ENCODE data around the gene MMP20.

The MMP20 gene

GRCh38 chr11:102559839-102560238, 65.3 kb downstream of the MMP20 start:
- DNase-seq (ENCODE audit: low read depth in 2 of 2) = no peak

DNA sequence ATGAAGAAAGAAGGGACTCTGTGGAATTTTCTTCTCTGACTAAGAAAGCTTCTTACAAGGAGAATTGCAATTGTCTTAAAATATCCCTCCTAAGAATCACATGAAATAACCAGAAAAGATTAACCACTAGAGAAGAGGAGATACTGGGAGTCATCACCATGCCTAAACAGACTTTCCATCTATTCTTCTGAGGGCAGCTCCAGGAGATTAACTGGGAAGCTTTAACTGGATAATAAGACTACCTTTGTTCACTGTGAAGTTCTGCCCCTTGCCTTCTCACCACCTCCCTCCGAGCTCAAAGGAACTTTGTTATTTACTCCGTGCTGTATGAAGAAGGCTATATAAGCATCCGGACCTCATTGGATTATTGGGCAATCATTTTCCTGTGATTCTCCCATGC, 70.0 kb downstream of the MMP20 start:
- no peak for DNase-seq (ENCODE audit: low read depth in 2 of 2)

GRCh38 chr11:102553835-102554282, 71.3 kb downstream of the MMP20 start:
- no peak for DNase-seq (ENCODE audit: low read depth in 2 of 2)

DNA sequence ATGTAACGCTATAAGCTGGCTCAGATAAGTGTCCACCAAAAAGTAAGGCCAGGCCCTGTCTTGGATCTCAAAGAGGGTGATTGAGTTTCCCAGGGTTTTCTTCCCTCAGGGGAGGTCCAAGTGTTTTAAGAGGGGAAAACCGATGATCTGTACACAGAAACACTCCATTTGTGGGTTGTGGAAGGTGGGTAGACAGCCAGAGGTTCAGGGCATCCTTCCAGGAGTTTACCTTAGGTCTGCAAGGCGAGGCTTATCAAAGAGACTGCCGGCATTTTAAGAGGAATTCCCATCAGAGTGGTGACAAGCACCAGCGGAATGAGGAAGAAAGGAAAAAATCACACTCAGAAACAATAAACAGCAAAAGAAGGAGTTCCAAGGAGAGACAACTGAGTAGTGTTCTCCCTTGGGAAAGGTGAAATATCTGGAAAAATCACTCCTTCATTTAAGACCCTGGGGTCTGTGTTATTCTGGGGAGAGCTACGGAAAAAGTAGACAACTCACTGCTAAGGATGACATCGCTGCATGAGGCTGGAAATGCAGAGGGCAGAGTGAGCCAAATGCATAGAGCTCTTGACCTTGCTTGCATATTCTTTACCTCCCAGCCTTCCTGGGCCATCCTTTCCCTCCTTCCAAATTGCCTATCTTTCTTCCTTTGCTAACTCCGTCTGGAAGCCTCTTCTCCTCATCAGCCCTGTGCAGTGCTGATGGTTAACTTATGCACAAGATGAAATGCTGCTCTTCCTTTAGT, 72.5 kb downstream of the MMP20 start:
- DNase-seq (ENCODE audit: low read depth in 2 of 2) = no peak

DNA sequence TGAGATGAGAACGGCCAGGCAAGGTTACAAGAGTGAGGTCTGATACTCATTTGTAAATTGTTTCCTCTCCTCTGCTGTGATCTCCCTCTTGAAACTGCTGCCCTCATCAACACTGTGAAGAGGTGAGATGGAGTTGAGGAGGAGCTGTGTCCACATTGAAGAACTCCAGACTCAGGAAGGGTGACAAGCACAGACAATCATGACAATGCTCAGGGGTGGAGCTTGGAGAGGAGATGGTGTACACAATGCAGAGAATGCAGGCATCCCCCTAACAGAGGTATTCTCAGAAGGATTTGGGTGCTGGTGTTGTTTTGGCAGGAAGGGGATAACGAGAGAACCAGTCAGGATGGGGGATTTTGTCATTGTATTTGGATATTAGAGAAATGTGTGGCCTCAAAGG, 73.1 kb downstream of the MMP20 start:
- DNase-seq (ENCODE audit: low read depth in 2 of 2) = no peak

DNA sequence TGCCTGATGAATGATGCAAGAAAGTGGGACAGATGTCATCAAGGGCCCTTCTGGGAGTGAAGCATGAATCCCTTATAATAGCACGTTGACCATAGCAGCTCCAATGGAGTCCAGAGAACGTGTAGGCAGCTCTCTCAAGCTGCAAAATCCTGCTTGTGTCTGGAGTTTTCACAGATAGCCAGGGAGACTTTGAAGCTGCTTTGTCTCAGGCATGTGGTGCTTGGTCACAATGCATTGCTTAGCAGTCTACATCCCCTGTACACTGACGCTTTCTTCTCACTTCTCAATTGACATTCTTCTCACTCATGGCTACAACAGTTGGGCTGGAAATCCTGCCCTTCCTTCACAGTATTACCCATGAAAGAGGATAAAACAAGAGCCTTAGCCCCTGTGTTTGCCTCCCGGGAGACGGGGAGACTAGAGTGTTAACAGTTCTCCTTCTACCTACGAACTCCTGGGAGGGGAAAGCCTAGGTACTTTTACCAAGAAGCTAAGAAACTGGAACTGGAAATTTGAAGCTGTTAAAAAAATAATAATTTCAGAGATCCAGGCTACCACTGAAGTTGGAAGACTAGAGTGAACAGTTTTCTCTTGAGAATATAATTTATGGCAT, 73.9 kb downstream of the MMP20 start:
- no peak for DNase-seq (ENCODE audit: low read depth in 2 of 2)

DNA sequence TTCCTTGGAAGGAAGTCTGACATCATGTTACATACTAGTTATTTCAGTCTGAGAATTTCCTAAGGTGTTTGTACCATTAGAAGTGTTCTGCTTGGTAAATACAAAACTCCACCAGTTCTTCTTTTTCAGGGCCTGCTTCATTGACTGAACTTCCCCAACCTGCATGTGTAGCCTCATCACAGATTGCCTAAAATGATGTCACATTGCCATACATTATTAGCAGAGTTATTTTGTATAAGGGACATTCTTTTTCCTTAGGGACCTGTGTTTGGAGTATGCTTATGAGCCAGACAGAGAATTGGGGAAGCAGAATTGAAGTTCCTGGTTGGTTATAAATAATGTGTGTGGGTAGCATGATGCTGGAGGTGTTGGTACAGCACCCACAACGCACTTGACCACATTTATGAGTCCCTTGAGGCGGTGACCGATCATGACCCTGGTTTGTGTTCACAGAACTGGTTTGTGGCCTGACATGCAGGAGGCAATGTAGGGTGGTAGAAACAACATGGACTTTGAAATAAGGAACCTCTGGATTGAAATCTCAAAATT, 78.1 kb downstream of the MMP20 start:
- DNase-seq (ENCODE audit: low read depth in 2 of 2) = no peak

GRCh38 chr11:102546427-102546826, 78.7 kb downstream of the MMP20 start:
- DNase-seq (ENCODE audit: low read depth in 2 of 2) = no peak

GRCh38 chr11:102545701-102546100, 79.4 kb downstream of the MMP20 start:
- DNase-seq (ENCODE audit: low read depth in 2 of 2) = no peak

- no peak for DNase-seq (ENCODE audit: low read depth in 2 of 2)
Observed at GRCh38 chr11:102544594-102544993, 80.5 kb downstream of the MMP20 start.

DNA sequence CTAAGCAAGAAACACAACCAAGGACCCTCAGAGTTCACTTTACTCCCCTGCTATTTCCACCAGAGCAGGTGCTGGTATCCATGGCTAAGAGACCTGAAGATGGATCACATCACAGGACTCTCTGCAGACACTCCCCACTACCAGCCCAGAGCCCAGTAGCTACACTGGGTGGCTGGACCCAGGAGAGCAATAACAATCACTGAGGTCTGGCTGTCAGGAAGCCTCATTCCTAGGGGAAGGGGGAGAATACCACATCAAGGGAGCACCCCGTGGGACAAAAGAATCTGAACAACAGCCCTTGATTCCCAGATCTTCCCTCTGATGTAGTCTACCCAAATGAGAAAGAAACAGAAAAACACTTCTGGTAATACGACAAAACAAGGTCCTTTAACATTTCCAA, 85.6 kb downstream of the MMP20 start:
- DNase-seq (ENCODE audit: low read depth in 2 of 2) = no peak

DNA sequence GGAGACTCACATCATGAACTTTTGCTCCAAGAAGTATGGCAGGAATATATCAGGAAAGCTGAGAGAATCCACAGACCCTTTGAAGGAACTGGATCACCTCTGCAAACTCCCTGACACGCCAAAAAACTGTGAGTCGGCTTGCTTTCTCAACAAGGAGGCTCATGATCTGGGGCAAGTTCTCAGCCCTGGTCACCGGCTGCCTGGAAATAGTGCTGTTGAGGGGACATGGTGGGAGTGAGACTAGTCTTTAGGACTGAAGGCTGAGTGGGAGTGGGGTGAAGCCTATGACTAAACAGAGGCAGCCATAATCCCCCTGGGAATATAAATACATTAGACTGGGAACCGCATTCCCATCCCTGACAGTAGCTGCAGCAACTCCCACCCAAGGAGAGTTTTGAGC, 86.2 kb downstream of the MMP20 start:
- no peak for DNase-seq (ENCODE audit: low read depth in 2 of 2)

DNA sequence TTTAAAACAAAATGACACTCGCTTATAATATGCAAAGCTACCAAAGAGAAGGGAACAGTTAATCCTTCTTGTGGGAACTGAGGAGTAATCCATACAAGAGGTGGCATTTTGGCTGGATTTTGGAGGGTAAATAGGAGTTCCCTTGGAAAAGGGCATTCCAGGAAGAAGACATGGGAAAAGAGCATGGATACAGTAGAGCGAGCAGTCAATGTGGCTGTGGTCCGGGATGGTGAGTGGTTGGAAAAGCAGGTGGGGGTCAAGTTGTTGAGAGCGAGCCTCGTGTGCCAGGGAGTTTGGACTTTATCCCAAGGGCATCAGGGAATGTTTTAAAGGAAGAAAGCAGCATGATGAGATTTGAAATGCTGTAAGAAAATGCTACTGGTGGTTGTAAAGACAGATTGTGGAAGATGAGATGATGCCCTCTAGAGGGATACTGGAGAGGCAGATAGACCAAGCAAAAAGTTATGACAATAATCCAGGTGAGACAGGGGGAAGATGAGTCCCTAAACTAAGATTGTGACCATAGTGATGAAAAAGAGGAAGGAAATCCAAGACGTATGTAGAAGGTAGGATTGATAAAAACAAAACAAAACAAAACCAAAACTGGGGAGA, 90.8 kb downstream of the MMP20 start:
- no peak for DNase-seq (ENCODE audit: low read depth in 2 of 2)

DNA sequence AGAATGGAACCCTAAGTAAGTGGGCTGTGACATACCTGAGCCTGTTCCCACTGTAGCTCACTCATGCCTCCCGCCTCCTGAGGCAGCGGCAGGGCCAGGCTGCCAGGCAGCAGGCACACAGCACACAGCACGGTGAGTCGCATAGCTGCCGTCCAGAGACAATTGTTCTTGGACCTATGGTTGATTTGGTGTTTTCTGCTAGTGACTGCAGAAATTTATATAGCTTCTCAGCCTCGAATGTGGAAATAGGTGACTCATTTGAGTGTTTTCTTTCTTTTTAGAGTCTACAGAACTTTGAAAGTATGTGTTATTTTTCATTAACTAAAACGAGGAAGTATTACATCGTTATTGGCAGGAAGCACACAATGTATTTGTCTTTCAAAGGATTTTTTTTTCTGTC, 94.6 kb downstream of the MMP20 start, which contains the start of gene MMP7:
TSS of gene MMP7 (minus strand) at position 190 of the 400 bp plus-strand sequence. CDS start at position 143, 47 bp downstream.
- no peak for DNase-seq (ENCODE audit: low read depth in 2 of 2)

DNA sequence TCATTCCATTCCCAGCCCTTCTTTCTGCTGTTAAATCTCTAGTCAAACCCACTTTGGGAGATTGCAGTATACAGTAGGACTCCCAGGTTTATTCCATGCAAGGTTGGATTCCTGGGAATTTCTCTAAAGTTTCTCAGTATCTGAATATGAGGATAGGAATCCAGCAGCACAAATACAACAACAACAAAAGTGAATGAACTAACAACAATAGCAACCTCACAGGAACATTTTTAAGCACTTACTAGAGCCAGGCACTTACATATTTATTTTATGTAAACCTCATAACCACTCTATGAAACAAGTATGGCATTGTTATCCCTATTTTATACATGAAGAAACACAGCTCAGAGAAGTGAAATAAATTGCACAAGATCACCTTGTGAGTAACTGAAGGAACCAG, 96.5 kb downstream of the MMP20 start:
- DNase-seq (ENCODE audit: low read depth in 2 of 2) = no peak

- no peak for DNase-seq (ENCODE audit: low read depth in 2 of 2)
Observed at GRCh38 chr11:102527684-102528083, 97.4 kb downstream of the MMP20 start.

DNA sequence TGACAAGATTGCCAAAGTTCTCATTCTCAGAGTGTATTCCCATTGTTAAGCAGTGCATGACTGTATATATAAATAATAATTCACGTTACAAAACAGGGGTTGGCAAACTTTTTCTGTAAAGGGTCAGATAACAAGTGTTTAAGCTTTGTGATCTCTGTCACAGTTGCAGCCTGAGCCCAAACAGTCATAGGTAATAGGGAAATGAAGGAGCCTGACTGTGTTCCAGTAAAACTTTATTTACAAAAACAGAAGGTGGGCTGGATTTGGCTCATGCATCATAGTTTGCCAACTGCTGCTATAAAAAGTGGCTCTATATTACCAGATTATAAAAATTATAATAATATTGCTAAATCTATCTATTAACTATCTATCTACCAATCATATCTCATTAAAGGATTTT, 98.1 kb downstream of the MMP20 start:
- DNase-seq (ENCODE audit: low read depth in 2 of 2) = no peak

All from stimulated activated CD8-positive, alpha-beta memory T cell treated with anti-CD3 and anti-CD28 coated beads, Interleukin-15, amount 100 ng/mL, for 4 hours (primary cell).